Gastrocnemius medialis (tissue), 4 donors: ENCODE measurements around the gene CCDC178.

ENCODE experiments used
- POLR2A ChIP-seq, 2 donors: fragments of 450-650 bp; IDR thresholded peaks; one replicate each; pipeline ENCODE4 v1.6.1; 2017; ENCODE audit warnings: antibody characterized with exemption in 2 of 2, mild to moderate bottlenecking in 2 of 2, moderate library complexity in 2 of 2
- TF ChIP-seq, protein P1 (sequence below), 5 experiments: fragments of 450-650 bp in 3 of 5; fragments of 200-600 bp in 2 of 5; sonication (generic) in 2 of 5; IDR thresholded peaks in 4 of 5; conservative IDR thresholded peaks in 1 of 5; 1 replicate in 4 of 5; 2 replicates in 1 of 5; pipeline ENCODE4 v1.5.1; 2016 to 2019; ENCODE audit warnings: antibody characterized with exemption in 5 of 5, mild to moderate bottlenecking in 3 of 5, moderate library complexity in 3 of 5

DNA sequence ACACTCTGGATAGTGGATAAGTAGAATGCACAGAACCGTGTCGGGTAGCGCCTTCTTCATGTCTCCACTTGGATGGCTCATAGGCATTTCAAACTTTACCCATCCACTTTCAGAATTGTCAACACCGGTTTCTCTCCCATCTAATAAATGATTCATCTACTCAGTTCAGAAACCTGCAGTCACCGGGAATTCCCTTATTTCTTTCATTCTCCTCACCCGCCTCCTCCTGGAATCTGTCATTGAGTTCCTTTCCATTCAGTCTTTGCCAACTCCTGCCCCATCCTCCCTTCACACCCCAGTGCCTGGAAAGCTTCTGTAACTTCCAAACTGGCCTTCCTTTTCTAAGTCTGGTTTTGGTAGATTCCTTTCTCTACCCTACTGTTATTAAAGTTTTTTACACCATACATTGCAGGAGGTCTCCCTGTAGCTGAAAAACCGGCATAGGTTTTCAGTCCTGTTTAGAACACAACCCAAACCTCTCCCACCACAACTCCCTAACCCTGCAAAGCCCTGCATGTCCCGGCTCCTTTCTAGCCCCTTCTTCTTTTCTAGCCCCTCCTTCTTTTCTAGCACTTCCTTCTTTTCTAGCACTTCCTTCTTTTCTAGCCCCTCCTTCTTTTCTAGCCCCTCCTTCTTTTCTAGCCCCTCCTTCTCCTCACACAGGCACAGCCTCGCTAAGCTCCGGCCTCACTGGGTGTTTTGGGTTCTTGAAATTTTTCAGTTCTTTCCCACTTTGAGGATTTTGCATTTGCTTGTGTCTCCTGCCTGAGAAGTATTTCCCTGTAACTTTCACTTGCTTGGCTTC, 533.8 kb downstream of the CCDC178 start:
- TF ChIP-seq, protein P1, sequence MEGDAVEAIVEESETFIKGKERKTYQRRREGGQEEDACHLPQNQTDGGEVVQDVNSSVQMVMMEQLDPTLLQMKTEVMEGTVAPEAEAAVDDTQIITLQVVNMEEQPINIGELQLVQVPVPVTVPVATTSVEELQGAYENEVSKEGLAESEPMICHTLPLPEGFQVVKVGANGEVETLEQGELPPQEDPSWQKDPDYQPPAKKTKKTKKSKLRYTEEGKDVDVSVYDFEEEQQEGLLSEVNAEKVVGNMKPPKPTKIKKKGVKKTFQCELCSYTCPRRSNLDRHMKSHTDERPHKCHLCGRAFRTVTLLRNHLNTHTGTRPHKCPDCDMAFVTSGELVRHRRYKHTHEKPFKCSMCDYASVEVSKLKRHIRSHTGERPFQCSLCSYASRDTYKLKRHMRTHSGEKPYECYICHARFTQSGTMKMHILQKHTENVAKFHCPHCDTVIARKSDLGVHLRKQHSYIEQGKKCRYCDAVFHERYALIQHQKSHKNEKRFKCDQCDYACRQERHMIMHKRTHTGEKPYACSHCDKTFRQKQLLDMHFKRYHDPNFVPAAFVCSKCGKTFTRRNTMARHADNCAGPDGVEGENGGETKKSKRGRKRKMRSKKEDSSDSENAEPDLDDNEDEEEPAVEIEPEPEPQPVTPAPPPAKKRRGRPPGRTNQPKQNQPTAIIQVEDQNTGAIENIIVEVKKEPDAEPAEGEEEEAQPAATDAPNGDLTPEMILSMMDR (IDR thresholded peaks at IDR 0.05 in 4 of 5, conservative IDR thresholded peaks at IDR 0.05 in 1 of 5) = no peak
- no peak for TF ChIP-seq POLR2A (IDR thresholded peaks at IDR 0.05)
